Skin of body (tissue), 2 donors: ENCODE measurements around the gene PLXNC1. TPM values are rescaled to one million over a fixed set of nuclear protein-coding genes. Genes with fewer than 3 reads are reported as not detected.

Experiments used
- DNase-seq: peaks from one replicate; lab custom pipeline; 2025; lab: John Stamatoyannopoulos, UW
- total RNA-seq: library from RNA; depleted of rRNA; stranded (reverse); fragments of >200 nt; gene quantifications from one replicate; pipeline ENCODE4 v1.2.3, GENCODE V29; 2014

Gene PLXNC1
- total RNA-seq, 1 donor from 2014 or later, result 15.5 TPM

DNA sequence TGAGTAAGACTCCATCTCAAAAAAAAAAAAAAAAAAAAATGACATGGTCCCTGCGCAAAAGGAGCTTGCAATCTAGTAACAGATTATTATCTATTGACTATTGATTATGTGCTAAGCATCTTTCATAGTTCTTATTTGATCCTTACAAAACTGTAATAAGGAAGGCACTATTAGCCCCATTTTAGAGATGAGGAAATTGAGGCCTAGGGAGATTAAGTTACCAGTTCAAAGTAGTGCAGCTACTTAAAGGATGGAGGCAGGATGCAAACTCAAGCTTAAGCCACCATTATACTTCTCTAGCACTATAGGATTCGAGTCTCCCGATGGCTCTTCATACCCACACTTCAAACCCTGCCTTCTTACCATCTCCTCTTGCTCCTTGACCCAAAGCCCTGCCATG, 31.3 kb downstream of the PLXNC1 start:
- DNase-seq, result no peak

DNA sequence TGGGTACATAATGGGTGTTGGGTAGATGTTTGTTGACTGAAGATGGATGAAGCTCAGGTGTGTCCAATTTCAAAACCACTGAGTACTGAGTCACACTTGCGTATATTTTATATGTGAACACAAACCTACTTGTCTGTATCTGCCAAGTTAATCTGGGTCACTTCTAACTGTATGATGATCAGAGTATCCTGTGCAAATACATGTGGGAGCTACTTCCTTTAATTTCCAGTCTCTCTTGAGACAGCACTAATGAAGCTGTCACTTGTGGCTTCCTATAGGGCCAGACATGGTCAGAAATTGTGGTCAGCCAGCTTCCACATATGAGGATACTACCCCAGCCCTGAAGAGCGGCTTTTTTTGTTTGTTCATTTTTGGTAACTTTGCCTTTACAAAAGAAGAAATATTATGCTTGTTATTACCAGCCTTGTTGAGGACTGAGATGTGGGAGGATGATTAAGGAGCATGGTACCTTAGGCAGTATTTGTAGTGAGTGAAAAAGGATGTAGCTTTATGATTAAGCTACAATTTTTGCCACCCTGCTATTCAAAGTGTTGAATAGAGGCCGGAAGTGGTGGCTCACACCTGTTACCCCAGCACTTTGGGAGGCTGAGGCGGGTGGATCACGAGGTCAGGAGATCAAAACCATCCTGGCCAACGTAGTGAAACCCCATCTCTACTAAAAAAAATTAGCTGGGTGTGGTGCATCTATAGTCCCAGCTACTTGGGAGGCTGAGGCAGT, 32.4 kb downstream of the PLXNC1 start:
- DNase-seq, result no peak

DNA sequence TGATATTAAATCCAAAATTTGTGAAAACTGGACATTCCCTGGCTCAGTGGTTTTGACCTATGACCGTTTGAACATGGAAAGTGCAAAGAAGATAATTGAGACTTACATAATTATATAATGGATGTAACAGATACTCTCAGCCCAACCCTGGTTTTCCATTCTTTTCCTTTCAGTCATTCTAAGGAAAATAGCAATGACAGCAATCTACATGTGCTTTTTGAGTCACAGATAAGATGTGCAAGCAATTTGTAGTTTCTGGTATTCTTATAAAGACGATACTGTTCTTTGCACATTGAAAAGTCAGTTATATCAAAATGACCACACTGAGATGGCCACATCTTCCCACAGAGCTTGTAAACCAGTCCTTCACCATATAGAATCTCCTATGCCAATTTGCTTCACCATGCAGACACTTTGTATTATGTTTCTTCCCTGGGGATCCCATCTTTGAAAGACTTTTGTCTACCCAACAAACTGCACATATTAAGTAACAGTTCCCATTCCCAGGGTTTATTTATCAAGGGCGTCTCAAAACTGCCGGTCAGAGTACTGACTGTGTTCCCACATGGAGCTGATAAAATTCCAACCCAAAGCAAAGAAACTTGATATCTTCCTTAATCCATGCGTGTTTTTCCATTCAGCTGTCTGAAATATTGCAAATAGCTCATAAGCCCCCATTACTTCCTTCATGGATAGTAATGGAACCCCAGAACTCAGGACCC, 34.8 kb downstream of the PLXNC1 start:
- no peak for DNase-seq

DNA sequence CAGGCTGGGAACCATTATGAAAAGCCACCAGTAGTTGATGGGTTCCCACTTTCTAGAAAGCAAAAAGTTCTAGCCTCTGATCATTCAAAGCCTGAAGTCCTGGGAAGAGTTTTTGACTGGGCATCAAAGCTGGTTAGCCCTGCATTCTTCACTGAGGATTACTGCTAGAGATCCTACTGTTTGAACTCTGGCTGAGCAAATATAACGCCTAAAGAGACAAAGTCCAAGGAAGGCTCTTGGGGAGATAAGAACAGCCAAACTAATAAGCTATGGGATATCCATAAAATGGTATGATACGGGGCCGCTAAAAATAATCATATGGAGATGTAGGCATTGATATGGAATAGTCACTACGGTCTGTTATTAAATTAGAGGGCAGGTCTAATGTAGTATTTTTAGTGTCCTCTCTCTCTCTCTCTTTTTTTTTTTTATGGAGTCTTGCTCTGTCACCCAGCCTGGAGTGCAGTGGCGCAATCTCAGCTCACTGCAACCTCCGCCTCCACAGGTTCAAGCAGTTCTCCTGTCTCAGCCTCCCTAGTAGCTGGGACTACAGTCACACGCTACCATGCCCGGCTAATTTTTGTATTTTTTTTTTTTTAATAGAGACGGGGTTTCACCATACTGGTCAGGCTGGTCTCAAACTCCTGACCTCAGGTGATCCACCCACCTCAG, 35.5 kb downstream of the PLXNC1 start:
- no peak for DNase-seq

DNA sequence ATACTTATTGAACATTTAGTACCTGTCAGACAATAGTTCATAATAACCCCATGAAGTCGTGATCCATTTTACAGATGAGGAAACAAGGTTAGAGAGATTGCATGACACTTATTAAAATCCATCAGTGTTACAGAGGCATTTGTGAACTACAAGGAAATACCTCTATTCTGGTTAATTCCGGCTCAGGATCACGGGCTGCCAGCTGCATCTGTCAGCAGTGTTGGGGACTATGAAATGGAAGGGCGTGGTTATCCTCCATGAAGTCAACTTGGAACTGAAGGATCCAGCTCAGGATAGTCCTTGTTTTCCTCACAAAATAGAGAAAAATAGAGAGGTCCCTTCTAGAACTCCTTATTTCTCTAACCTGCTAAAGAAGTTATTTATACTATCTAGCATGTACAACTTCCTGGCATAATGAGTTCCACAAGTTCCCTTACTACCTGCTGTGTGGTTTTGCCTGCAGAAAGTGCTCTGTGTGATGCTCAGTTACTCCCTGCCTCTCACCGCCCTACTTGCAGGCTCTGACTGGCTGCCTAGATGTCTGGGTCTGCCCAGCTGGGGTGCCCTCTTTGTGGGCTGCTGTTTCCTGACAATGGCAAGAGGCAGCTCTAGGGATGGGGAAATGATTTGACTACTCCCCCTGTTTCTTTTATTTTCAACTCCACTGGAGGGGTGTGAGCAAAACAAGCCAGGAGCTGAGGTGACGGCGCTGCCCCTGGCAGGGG, 36.8 kb downstream of the PLXNC1 start:
- DNase-seq, result no peak

DNA sequence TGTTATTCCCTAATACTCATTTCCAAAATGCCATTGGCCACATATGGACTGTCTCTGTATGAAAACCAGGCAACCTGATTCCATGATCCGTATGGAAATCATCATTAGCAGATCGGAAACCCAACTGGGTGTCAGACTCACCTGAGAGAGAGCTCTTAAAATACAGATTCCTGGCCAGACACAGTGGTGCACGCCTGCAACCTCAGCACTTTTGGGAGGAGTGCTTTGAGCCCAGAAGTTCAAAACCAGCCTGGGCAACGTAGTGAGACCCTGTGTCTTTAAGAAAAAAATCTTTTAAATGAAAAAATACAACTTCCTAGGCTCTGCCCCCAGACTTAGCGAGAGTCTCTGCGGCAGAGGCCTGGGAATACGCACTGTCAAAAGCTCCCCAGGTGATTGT, 37.4 kb downstream of the PLXNC1 start:
- DNase-seq, result no peak

DNA sequence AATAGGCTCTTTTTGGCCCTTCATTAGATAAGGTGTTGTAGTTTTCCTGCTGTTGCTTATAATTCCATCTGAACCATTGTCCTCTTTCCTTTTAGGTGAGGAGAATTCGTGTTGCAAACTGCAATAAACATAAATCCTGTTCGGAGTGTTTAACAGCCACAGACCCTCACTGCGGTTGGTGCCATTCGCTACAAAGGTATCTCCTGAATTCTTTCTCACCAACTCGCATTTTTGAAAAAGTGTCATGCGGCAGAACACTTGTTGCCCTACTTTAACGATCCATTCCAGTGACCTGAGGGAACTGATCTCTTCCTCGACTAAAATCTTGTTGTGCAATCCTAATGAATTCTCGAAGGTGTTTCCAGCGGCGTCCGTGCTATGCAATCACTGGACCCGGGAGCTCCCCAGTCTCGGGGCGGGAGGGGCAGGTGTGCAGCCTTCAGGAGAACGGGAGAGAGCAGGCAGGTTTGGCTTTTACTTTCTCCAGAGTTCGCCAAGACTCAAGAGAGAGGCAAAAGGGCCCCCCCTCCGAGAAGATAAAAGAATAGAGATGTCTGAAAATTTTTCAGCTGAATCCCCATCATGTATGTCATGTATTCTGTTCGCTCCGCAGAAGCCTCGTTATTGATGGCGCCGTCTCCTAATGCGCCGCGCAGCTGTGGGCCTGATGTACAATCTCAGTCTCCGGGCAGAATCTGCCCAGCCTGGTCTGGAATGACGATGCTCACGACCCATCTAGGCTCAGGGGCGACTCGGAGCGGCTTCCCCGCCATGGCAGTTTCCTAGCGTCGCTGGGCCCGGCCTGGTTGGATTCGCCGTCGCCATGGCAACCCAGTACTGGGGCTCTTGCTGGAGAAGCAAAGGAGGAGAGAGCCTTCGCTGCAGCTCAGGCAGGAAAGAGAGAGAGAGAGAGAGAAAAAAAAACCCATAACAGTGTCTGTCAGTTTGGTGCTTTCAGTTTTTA, 38.2 kb downstream of the PLXNC1 start:
- DNase-seq, result peak; percentile 32

DNA sequence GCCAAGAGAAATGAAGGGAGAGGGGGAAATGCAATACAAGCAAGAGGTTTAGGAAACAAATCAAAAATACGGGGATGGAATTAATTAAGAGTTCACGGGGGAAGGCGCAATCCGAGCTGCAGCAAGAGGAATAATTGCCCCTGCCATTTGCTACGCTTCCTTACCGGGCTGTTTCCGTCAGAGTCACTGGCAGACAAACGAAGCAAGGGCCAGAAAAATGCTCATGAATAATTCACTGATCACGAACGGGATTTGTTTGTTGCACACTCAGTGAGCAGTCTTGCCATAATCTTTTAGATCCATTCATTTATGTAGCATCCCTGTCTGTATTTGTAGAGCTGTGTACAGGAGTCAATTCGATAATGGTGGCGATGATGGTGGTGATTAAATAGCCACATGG, 39.0 kb downstream of the PLXNC1 start:
- DNase-seq, result peak; percentile 32

DNA sequence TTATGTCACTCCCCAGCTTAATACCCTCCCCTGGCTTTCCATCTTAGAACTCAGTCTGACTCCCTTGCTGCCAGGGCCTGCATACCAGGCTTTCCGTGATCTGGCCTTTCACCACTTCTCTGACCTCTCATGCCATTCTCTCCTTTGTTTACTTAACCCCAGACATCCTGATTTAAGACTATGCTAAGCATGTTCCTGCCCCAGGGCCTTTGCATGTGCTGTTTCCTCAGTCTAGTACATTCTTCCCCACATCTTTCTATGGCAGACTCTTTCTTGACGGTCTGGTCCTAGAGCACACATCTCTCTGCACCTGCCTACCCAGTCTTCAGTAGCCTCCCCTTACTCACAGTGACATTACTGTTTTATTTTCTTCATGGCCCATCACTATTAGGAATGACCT, 42.2 kb downstream of the PLXNC1 start:
- no peak for DNase-seq

DNA sequence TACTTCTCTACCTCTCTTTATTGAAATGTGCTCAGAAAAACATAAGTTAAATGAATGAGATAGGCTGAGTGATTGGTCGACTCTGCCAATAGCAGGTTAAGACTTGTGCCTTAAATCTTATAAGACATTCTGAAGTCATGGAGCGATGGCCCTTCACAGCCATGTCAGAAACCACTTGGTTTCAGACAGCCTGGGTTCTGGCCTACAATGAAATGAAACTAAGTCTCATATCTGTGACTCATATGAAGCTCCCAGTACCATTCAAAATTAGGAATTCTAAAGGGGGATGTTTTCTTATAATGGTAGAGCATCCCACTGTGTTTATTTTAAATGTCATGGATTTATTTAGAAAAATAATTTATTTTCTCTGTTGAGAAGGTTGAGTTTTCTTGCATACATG, 42.6 kb downstream of the PLXNC1 start:
- no peak for DNase-seq

DNA sequence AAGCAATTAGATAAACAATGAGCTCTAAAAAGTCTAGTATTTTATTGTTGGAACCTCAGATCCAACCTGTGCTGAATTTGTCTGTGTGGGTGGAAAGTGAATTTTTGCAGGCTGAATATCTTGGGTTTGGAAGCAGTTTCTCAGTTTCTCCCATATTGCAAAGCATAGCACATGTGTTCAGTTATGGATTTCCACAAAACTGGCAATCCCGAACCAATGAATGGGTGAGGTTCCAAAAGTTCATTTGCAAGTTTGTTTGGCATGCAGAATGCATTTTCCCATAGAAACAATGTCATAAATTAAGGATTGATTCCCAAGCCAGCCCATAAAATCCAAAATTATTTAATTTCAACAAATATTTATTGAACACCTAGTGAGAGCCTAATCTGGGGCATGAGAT, 43.4 kb downstream of the PLXNC1 start:
- DNase-seq, result no peak

DNA sequence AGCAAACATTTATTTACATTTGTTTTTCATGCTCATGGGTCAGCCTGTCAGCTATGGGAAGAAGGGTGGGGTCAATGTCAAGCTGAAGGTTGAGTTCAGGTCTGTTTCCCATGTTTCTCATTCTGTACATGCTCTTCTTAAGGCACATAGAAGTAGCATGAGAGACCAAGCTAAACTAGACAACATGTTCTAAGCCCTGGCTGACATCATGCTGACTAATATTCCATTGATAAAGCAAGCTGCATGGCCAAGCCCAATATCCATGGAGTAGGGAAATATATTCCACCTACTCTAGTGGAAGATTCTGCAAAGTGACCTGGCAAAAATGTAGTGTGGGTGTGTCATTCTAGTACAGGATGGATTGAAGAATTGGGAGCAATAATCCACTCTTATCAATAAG, 44.1 kb downstream of the PLXNC1 start:
- DNase-seq, result no peak

DNA sequence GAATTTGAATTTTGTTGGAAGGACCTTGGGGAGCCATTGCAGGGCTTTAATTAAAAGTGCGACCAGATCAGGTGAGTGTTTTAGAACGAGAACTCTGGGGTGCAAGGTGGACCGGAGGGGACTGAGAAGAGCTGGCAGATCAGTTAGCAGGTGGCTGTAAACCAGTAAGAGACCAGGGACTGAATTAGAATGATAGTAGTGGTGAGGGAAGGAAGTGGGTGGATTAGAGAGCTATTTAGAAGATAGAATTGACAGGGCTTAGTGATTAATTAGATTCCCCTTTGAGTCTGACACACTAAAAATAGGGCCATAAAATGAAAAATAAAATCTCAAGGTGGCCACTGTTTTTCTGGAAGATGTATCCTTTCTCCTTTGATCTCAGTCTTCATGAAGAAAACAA, 44.8 kb downstream of the PLXNC1 start:
- DNase-seq, result no peak

DNA sequence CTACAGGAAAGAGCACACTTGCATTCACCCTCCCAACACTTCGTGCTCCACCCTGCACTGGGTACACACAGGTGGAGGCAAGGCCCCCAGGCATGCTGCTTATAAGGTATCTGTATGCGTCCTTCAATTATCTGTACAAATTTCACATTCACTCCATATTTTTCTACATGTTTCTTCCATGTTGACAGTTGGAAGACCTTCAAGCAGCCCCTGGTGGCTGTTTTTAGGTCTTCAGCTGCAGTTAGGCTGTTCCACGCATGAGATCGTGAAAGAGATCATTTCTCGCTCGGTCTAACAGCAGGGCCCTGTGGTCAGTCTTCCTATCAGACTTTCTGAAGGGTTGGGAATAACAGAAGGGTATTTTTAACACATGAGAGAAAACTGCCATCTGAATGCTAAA, 47.1 kb downstream of the PLXNC1 start:
- no peak for DNase-seq

DNA sequence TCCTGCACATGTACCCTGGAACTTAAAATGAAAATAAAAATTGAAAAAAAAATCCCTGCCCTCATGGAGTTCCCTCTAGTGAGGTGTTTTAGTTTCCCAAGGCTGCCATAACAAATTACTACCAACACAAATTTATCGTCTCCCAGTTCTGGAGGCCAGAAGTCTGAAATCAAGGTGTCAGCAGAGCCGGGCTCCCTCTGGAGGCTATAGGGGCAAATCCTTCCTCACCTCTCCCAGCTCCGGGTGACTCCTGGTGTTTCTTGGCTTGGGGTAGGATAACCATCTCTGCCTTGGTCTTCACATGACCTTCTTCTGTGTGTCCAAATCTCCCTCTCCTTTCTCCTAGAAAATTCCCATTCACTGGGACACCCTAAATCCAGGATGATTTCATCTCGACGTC, 50.1 kb downstream of the PLXNC1 start:
- no peak for DNase-seq

DNA sequence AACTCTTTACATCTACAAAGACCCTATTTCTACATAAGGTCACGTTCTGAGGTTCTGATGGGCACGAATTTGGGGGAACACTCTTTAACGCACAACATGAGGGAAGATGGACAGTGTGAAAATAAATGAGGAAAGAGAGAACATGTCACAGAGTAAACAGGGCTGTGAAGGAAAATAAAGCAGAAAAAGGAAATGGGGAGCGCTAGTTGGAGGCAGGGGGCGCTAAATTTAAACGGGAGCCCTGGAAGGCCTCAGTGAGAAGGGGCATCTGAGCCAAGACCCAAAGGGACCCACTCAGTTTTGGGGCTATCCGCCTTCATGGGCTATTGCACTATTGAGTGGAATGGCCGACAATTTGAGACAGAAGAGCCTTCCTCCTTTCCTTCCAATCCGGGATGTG, 50.5 kb downstream of the PLXNC1 start:
- no peak for DNase-seq

DNA sequence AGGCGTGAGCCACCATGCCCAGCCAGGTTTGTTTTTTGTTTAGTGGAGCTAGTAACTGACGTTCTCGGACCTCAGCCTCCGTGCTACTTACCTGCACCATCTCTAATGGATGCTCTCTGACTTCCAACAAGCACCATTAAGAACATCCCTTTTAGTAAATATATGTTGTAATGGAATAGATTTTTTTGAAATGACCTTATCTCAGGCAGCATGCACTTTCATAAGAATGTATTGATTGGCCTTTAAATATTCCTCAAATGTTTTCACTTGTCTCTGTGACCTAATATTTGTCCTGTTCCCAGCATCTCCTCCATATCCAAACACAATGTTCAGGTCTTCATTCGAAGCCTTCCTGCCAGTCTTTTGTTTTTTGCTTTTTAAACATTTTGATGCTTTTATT, 51.7 kb downstream of the PLXNC1 start:
- DNase-seq, result no peak

DNA sequence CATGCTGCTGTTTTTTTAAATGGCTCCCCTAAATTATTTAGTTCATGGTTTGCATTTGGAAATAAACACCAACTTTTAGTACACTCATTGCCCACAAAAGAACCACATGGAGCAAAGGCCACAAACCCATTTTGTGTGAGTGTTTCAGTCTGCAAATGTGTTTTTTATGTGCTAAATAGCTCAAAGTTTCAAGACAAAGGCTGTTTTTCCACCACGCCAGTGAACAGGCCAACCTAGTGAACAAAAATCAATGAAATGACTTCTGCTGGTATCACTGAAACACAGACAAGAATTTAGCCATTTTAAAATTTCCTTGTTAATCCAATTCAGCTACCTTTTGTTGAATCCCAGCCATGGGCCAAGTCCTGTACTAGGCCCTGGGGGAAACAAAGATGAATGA, 52.3 kb downstream of the PLXNC1 start:
- no peak for DNase-seq

DNA sequence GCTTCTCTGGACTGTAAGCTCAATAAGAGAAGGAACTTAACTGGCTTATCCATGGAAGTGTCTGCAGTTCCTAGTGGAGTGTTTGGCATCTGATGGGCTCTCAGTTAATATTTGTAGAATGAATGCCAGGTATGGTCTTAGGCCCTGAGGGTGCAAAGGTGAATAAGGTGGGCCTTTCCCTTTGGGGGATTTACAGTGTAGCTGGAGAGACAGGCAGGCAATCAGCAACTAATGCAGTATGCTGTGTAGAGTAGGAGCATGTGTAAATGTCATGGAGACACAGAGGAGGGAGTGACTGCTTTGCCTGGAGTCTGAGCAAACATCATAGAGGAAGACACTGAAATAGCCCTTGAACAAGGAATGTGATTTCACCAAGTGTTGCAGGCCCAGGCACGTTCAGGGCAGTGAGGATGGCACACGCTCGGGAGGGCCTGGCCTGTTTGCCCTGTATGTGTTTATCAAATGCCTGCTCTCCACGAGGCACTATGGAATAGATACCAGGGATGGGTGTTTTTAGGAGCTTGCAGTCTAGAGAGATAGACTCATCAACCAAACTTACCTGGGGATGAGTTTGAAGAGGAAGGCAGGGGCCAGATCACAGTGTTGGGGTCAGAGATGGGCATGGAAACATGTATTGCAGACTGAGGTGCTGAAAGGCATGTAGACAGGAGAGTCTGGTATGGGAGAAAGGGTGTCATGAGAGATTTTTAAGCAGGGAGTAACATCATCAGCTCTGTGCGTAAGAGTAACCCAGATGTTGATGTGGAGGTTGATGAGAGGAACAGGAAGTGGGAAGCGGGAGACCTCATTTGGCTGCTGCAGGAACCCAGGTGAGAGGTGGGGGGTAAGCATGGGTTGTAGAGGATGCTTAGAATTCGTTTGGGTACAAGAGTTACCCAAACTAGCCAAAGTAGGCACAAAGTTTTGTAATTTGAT, 54.1 kb downstream of the PLXNC1 start:
- no peak for DNase-seq

DNA sequence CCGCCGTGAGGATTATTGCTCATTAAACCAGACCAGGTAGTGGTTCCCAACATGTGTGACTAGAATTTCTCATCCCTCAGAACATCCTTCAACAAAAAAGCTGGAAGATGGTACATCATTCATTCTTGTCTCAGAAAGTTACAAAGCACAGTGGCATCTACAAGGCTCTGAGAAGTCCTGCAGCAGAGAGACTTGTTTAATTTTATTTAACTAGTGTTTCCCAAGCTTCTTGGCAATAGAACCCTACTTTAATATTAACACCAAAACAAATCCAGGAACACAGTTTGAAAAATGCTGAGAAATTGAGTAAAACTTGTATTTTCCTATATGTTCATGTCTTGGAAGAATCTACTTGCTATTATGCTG, 54.8 kb downstream of the PLXNC1 start:
- DNase-seq, result no peak
